Measurements from ENCODE around the gene NSUN3.

Gene NSUN3

GRCh38 chr3:94117729-94118128, 54.9 kb downstream of the NSUN3 start:
- FAIRE-seq (no peak), DNase-seq (ENCODE audit: insufficient read length, low spot score) (no peak)
- TF ChIP-seq PAX5 (IDR thresholded peaks at IDR 0.05; ENCODE audit: insufficient read depth, low read length, severe bottlenecking) (no peak), TAF1 (IDR thresholded peaks at IDR 0.05; ENCODE audit: low read depth, low read length) (no peak), POLR2AphosphoS5 (IDR thresholded peaks at IDR 0.05; ENCODE audit: low read depth, low read length) (no peak), POLR2A (IDR thresholded peaks at IDR 0.05; ENCODE audit: low read depth, low read length) (no peak), POU2F2 (IDR thresholded peaks at IDR 0.05; ENCODE audit: low read depth, low read length) (no peak), SPI1 (IDR thresholded peaks at IDR 0.05; ENCODE audit: low read depth, low read length) (no peak)

GRCh38 chr3:94118390-94118789, 55.5 kb downstream of the NSUN3 start:
- TF ChIP-seq POLR2AphosphoS5 (IDR thresholded peaks at IDR 0.05; ENCODE audit: low read depth, low read length) (no peak), PAX5 (IDR thresholded peaks at IDR 0.05; ENCODE audit: insufficient read depth, low read length, severe bottlenecking) (no peak), TAF1 (IDR thresholded peaks at IDR 0.05; ENCODE audit: low read depth, low read length) (no peak), POLR2A (IDR thresholded peaks at IDR 0.05; ENCODE audit: low read depth, low read length) (no peak), POU2F2 (IDR thresholded peaks at IDR 0.05; ENCODE audit: low read depth, low read length) (no peak), SPI1 (IDR thresholded peaks at IDR 0.05; ENCODE audit: low read depth, low read length) (no peak)
- no peak for DNase-seq (ENCODE audit: insufficient read length, low spot score)
- FAIRE-seq: no peak

DNA sequence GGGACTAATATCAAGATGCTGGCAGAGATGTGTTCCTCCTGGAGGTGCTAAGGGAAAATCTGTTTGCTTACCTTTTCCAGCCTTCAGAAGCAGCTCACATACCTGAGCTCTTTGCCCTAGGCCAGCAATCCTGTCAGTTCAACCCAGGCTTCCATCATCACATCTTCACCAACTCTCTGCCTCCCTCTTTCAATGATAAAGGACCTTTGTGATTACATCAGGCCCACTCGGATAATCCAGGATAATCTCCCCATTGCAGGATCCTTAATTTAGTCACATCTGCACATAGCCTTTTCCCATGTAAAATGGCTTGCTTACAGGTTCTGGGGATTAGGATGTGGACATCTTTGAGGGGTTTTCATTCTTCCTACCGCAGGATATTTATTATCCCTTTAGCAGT, 58.3 kb downstream of the NSUN3 start:
- DNase-seq (ENCODE audit: insufficient read length, low spot score): no peak
- no peak for FAIRE-seq
- no peak for TF ChIP-seq POLR2AphosphoS5 (IDR thresholded peaks at IDR 0.05; ENCODE audit: low read depth, low read length)
- TF ChIP-seq POLR2A (IDR thresholded peaks at IDR 0.05; ENCODE audit: low read depth, low read length): no peak
- no peak for TF ChIP-seq TAF1 (IDR thresholded peaks at IDR 0.05; ENCODE audit: low read depth, low read length)
- no peak for TF ChIP-seq SPI1 (IDR thresholded peaks at IDR 0.05; ENCODE audit: low read depth, low read length)
- TF ChIP-seq POU2F2 (IDR thresholded peaks at IDR 0.05; ENCODE audit: low read depth, low read length): no peak
- no peak for TF ChIP-seq PAX5 (IDR thresholded peaks at IDR 0.05; ENCODE audit: insufficient read depth, low read length, severe bottlenecking)

DNA sequence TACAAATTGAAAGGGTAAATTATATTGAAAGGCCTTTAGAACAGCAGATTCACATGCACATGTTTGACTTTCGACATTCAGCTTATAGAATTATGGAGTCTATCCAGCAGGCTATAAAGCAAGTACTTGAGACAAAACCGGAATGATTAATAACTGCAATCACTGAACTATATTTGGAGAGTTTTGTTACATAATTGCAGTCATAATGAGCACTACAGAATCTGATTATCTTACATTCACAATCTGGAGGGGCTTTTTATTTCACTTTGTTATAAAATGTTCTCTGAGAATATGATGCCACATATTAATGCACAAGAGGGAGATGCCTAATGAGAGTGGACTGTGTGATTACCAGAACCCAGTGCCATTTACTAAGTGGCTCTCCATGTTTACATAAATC, 64.3 kb downstream of the NSUN3 start:
- DNase-seq (ENCODE audit: insufficient read length, low spot score): no peak
- TF ChIP-seq PAX5 (IDR thresholded peaks at IDR 0.05; ENCODE audit: insufficient read depth, low read length, severe bottlenecking) (no peak), POLR2AphosphoS5 (IDR thresholded peaks at IDR 0.05; ENCODE audit: low read depth, low read length) (no peak), TAF1 (IDR thresholded peaks at IDR 0.05; ENCODE audit: low read depth, low read length) (no peak), POLR2A (IDR thresholded peaks at IDR 0.05; ENCODE audit: low read depth, low read length) (no peak), POU2F2 (IDR thresholded peaks at IDR 0.05; ENCODE audit: low read depth, low read length) (no peak), SPI1 (IDR thresholded peaks at IDR 0.05; ENCODE audit: low read depth, low read length) (no peak)
- FAIRE-seq: no peak

DNA sequence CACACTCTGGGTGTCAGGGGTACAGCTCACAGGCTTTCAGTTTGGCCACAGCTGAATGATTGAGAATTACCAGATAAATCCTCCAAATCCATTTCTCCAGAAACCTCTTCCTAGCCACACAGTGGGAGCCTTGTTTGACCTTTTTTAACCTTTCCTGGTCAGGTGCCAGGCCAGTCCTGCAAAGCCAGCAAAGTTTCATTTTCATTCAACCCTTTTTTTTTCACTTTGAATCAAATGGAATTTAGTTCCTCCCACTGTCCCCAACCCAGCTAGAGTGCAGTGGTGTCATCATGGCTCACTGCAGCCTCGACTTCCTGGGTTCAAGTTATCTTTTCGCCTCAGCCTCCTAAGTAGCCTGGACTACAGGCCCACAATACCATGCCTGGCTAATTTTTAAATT, 67.8 kb downstream of the NSUN3 start:
- FAIRE-seq (peak; percentile 65), DNase-seq (ENCODE audit: insufficient read length, low spot score) (no peak)

GRCh38 chr3:94132777-94133176, 69.9 kb downstream of the NSUN3 start:
- no peak for DNase-seq (ENCODE audit: insufficient read length, low spot score)
- peak; percentile 60 for FAIRE-seq
- TF ChIP-seq POLR2AphosphoS5 (IDR thresholded peaks at IDR 0.05; ENCODE audit: low read depth, low read length) (no peak), SPI1 (IDR thresholded peaks at IDR 0.05; ENCODE audit: low read depth, low read length) (no peak), PAX5 (IDR thresholded peaks at IDR 0.05; ENCODE audit: insufficient read depth, low read length, severe bottlenecking) (no peak), POU2F2 (IDR thresholded peaks at IDR 0.05; ENCODE audit: low read depth, low read length) (no peak), POLR2A (IDR thresholded peaks at IDR 0.05; ENCODE audit: low read depth, low read length) (no peak), TAF1 (IDR thresholded peaks at IDR 0.05; ENCODE audit: low read depth, low read length) (no peak)

More for the DNA sequence above, 67.8 kb downstream of the NSUN3 start:
- TF ChIP-seq POLR2A (IDR thresholded peaks at IDR 0.05; ENCODE audit: low read depth, low read length) (no peak), POU2F2 (IDR thresholded peaks at IDR 0.05; ENCODE audit: low read depth, low read length) (no peak), TAF1 (IDR thresholded peaks at IDR 0.05; ENCODE audit: low read depth, low read length) (no peak), POLR2AphosphoS5 (IDR thresholded peaks at IDR 0.05; ENCODE audit: low read depth, low read length) (no peak)

DNA sequence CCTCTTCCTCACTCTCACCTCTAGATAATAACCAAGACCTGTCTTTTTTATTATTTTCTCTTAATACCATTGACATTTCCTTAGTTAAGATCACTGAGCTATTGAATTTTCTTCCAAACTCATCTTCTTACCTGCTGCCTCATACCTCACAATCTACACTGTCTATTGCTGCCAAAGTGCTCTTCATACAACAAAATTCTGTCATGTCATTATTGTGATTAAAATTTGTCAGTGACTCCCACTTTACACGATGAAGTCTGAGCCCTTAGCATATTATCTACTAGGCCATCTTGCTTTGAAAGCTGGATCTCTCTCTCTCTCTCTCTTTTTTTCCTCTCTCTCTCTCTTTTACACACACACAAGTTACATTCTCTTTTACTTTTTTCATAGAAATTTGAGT, 73.3 kb downstream of the NSUN3 start:
- FAIRE-seq (no peak), DNase-seq (ENCODE audit: insufficient read length, low spot score) (no peak)
- TF ChIP-seq POU2F2 (IDR thresholded peaks at IDR 0.05; ENCODE audit: low read depth, low read length): no peak
- no peak for TF ChIP-seq POLR2AphosphoS5 (IDR thresholded peaks at IDR 0.05; ENCODE audit: low read depth, low read length)
- no peak for TF ChIP-seq SPI1 (IDR thresholded peaks at IDR 0.05; ENCODE audit: low read depth, low read length)
- TF ChIP-seq TAF1 (IDR thresholded peaks at IDR 0.05; ENCODE audit: low read depth, low read length): no peak
- no peak for TF ChIP-seq PAX5 (IDR thresholded peaks at IDR 0.05; ENCODE audit: insufficient read depth, low read length, severe bottlenecking)
- no peak for TF ChIP-seq POLR2A (IDR thresholded peaks at IDR 0.05; ENCODE audit: low read depth, low read length)

GRCh38 chr3:94137377-94137776, 74.5 kb downstream of the NSUN3 start:
- TF ChIP-seq POU2F2 (IDR thresholded peaks at IDR 0.05; ENCODE audit: low read depth, low read length) (no peak), POLR2A (IDR thresholded peaks at IDR 0.05; ENCODE audit: low read depth, low read length) (no peak), SPI1 (IDR thresholded peaks at IDR 0.05; ENCODE audit: low read depth, low read length) (no peak), PAX5 (IDR thresholded peaks at IDR 0.05; ENCODE audit: insufficient read depth, low read length, severe bottlenecking) (no peak), TAF1 (IDR thresholded peaks at IDR 0.05; ENCODE audit: low read depth, low read length) (no peak)
- DNase-seq (ENCODE audit: insufficient read length, low spot score): no peak
- no peak for FAIRE-seq

- TF ChIP-seq PAX5 (IDR thresholded peaks at IDR 0.05; ENCODE audit: insufficient read depth, low read length, severe bottlenecking) (no peak), POU2F2 (IDR thresholded peaks at IDR 0.05; ENCODE audit: low read depth, low read length) (no peak), POLR2AphosphoS5 (IDR thresholded peaks at IDR 0.05; ENCODE audit: low read depth, low read length) (no peak), POLR2A (IDR thresholded peaks at IDR 0.05; ENCODE audit: low read depth, low read length) (no peak), SPI1 (IDR thresholded peaks at IDR 0.05; ENCODE audit: low read depth, low read length) (no peak)
- DNase-seq (ENCODE audit: insufficient read length, low spot score): no peak
- FAIRE-seq: no peak
These were observed 83.6 kb downstream of the NSUN3 start for GRCh38 chr3:94146455-94146854.

DNA sequence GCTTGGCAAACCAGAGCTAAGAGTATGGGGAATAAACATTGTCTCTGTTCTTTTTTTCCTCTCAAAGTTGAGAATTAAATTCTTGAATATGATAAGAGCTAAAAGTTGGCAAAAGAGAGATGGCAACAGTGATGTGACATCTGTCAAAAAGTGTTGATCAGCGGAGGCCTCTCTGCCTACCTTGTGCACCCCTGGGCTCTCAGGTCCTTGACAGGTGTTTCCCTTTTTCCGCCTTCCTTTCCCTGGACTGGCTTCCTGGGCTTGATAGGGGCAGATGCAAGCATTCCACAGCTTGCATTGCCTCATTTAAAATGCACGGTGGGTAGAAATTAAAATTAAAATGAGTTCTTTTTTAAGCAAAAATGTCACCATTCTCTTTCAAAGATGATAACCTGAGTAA, 84.2 kb downstream of the NSUN3 start:
- no peak for FAIRE-seq
- TF ChIP-seq POU2F2 (IDR thresholded peaks at IDR 0.05; ENCODE audit: low read depth, low read length): no peak
- TF ChIP-seq TAF1 (IDR thresholded peaks at IDR 0.05; ENCODE audit: low read depth, low read length): no peak
- TF ChIP-seq POLR2A (IDR thresholded peaks at IDR 0.05; ENCODE audit: low read depth, low read length): no peak
- TF ChIP-seq SPI1 (IDR thresholded peaks at IDR 0.05; ENCODE audit: low read depth, low read length): no peak
- TF ChIP-seq PAX5 (IDR thresholded peaks at IDR 0.05; ENCODE audit: insufficient read depth, low read length, severe bottlenecking): no peak
- no peak for TF ChIP-seq POLR2AphosphoS5 (IDR thresholded peaks at IDR 0.05; ENCODE audit: low read depth, low read length)
- DNase-seq (ENCODE audit: insufficient read length, low spot score): no peak

Data from GM12891 (cell line).